Epithelial cell of proximal tubule (primary cell): ENCODE results near the gene DAGLB. TPM values are rescaled to one million over a fixed set of nuclear protein-coding genes. Genes with fewer than 3 reads are reported as not detected.
"Not testable (repeated sequence)": the region's sequence is repeated elsewhere in the genome, so short reads cannot be mapped to it uniquely, and the experiment has no call there.

Source experiments
- DNase-seq: peaks from one replicate; pipeline ENCODE4 v3.0.0-alpha.2; 2011; ENCODE audit warnings: low read depth
- H3K4me3 ChIP-seq: 2 replicates; pipeline ENCODE4 v1.5.1; 2011; ENCODE audit warnings: low read depth, mild to moderate bottlenecking, low read length
- total RNA-seq: library from RNA; depleted of rRNA; stranded (reverse); fragments of >200 nt; gene quantifications from 2 replicates; pipeline ENCODE4 v1.2.3, GENCODE V29; 2015
- TF ChIP-seq, protein P1 (sequence below): conservative IDR thresholded peaks from 2 replicates; pipeline ENCODE4 v1.5.1; 2012; ENCODE audit warnings: low read depth, mild to moderate bottlenecking, low read length

The DAGLB gene
- total RNA-seq, 1 donor from 2014 or later, result 7.3 TPM

- no peak for DNase-seq
- H3K4me3 ChIP-seq, result no peak overlapping the region
- TF ChIP-seq, protein P1, sequence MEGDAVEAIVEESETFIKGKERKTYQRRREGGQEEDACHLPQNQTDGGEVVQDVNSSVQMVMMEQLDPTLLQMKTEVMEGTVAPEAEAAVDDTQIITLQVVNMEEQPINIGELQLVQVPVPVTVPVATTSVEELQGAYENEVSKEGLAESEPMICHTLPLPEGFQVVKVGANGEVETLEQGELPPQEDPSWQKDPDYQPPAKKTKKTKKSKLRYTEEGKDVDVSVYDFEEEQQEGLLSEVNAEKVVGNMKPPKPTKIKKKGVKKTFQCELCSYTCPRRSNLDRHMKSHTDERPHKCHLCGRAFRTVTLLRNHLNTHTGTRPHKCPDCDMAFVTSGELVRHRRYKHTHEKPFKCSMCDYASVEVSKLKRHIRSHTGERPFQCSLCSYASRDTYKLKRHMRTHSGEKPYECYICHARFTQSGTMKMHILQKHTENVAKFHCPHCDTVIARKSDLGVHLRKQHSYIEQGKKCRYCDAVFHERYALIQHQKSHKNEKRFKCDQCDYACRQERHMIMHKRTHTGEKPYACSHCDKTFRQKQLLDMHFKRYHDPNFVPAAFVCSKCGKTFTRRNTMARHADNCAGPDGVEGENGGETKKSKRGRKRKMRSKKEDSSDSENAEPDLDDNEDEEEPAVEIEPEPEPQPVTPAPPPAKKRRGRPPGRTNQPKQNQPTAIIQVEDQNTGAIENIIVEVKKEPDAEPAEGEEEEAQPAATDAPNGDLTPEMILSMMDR, result no peak
These were observed 67.3 kb downstream of the DAGLB start for GRCh38 chr7:6380310-6381095.

DNA sequence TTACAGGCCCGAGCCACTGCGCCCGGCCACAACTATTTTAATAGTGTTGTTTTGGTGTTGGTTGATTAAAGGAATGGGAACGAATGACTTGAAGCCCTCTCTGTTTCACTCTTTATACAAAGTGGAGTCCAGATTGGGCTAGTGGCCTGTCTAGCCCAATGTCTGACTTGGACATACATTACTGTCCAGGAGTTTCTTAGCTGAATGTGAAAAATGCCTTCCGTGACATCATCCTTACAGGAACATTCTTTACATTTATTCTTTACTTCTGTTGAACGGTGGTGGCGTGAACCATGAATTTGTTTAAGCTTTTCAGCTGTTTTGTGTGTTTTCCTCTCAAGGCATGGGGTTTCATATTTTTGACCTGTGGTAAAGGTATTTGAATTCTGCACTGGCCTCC is 67.9 kb downstream of the DAGLB start:
- TF ChIP-seq, protein P1, result no peak
- no peak for DNase-seq
- H3K4me3 ChIP-seq, result no peak overlapping the region

DNA sequence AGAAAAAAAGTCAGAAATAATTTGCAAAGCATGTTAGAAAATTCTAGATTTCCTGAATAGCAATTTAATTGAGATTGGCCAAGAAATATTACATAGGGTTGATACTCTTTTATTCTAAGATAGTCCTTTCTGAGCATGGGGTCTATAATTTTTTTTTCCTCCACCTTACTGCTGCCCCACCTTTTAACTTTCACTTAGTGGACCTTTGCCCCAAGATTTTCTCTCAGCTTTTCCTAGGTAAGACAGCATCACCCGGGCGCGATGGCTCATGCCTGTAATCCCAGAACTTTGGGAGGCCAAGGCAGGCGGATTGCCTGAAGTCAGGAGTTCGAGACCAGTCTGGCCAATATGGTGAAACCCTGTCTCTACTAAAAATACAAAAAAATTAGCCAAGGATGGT is 69.2 kb downstream of the DAGLB start:
- DNase-seq, H3K4me3 ChIP-seq: not testable (repeated sequence)

DNA sequence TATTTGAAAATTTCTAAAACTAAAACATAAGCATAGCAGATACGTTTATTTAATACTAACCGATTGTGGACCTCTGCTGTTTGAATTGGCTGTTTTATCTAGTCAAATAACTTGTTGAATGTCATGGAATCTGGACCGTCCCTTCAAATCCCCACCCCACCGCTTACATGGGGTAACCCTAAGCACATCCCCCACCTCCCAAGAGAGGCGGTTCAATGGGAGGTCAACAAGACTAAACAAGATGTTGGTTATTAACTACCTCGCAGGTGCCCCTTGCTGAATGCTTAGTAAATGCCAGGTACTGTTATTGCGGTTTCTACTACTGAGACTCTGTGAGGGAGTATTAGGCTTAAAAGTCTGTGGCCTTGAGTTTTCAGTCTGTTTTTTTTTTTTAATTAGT is 70.9 kb downstream of the DAGLB start:
- peak overlapping the region; percentile 90 for H3K4me3 ChIP-seq
- DNase-seq, result no peak
- TF ChIP-seq, protein P1, result no peak

GRCh38 chr7:6375348-6376101 is 72.2 kb downstream of the DAGLB start:
- no peak for DNase-seq
- peak overlapping the region; percentile 90 for H3K4me3 ChIP-seq
- TF ChIP-seq, protein P1, result no peak

GRCh38 chr7:6367701-6368211 is 80.0 kb downstream of the DAGLB start:
- DNase-seq, result no peak
- no peak overlapping the region for H3K4me3 ChIP-seq
- TF ChIP-seq, protein P1, result no peak

DNA sequence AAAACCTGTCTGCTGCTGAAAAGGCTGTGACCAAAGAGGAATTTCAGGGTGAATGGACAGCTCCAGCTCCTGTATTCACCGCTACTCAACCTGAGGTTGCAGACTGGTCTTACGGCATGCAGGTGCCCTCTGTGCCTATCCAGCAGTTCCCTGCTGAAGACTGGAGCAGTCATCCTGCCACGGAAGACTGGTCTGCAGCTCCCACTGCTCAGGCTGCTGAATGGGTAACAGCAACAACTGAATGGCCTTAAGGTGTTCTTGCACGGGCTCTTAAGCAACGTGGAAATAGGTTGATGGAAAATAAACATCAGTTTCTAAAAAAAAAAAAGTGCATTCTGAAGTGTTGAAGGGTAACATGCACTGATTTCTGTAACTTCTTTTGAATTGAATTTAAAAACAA is 82.3 kb downstream of the DAGLB start:
- H3K4me3 ChIP-seq, result no peak overlapping the region
- TF ChIP-seq, protein P1, result no peak
- no peak for DNase-seq
